ENCODE measurements around the gene LYPD5. TPM values are rescaled to one million over a fixed set of nuclear protein-coding genes. Genes with fewer than 3 reads are reported as not detected.
"Not testable (repeated sequence)": the region's sequence is repeated elsewhere in the genome, so short reads cannot be mapped to it uniquely, and the experiment has no call there.

LYPD5 gene
- total RNA-seq, 1 experiment from 2014 or later, result 0.37 TPM

DNA sequence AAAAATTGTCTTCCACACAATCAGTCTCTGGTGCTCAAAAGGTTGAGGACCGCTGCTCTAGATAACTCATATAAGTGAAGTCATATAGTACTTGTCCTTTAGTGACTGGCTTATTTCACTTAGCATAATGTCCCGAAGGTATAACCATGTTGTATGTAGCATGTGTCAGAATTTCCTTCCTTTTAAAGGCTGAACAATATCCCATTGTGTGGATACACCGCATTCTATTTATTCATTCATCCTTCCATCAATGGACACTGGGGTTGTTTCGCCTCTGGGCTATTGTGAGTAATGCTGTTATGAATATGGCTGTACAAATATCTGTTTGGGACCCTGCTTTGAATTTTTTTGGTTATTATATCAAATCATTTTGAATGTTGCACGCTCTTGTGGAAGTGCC lies 4.6 kb upstream of the LYPD5 start:
- no peak for DNase-seq (ENCODE audit: extremely low read depth, low read depth)

DNA sequence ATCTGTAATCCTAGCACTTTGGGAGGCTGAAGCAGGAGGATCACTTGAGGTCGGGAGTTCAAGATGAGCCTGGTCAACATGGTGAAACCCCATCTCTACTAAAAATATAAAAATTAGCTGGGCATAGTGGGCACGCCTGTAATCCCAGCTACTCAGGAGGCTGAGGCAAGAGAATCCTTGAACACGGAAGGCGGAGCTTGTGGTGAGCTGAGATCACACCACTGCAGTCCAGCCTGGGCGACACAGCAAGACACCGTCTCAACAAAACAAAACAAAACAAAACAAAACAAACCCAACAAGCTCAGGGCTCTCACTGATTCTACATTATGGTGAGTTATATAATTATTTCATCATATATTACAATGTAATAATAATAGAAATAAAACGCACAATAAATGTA lies 4.2 kb upstream of the LYPD5 start:
- not testable (repeated sequence) for DNase-seq (ENCODE audit: extremely low read depth, low read depth)

DNA sequence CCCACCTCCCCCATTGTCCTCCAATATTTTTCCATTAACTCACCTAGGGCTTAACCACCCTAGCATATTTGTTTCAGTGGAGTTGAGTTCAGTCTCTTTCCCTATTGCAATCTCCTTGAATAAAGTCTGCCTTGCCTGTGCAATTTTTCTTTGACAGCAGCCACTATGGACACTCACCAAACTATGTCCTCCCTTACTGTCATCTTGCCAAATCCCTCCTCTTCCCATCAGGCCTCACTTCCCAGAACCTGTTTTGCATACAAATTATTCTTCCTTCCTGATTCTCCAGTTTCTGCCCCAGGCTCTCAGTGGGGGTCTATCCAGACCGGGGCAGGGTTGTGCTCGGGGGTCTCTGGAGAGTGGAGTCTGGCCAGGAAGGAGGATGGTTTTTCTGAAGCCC lies 2.2 kb upstream of the LYPD5 start:
- DNase-seq (ENCODE audit: extremely low read depth, low read depth), result no peak

DNA sequence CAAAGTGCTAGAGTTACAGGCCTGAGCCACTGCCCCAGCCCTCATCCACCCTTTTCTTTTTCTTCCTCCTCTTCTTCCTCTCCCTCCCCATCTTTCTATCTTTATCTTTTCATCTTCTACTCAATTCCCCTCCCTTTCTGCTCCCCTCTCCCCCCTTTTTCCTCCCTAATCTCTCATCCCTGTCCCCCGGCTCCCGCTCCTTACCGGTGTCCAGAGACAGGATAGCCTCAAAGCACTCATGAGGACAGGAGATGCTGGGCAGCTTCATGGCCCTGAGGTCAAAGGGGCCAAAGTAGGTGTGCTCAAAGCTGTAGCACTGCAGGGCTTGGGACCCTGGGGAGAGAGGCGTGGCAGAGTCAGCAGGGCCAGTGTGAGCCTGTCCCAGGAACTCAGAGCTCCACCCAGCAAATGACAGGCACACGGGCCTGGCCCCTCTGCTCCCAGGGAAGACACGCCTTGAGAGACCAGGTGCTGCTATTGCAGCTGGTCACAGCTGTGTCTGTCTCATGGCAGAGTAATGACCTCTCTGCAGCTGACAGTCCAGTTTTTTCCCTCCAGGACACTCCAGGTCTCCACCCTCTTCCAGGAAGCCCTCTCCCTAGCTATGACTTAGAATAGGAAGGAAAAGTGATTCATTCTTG lies 2.6 kb downstream of the LYPD5 start:
- DNase-seq (ENCODE audit: extremely low read depth, low read depth), result no peak

DNA sequence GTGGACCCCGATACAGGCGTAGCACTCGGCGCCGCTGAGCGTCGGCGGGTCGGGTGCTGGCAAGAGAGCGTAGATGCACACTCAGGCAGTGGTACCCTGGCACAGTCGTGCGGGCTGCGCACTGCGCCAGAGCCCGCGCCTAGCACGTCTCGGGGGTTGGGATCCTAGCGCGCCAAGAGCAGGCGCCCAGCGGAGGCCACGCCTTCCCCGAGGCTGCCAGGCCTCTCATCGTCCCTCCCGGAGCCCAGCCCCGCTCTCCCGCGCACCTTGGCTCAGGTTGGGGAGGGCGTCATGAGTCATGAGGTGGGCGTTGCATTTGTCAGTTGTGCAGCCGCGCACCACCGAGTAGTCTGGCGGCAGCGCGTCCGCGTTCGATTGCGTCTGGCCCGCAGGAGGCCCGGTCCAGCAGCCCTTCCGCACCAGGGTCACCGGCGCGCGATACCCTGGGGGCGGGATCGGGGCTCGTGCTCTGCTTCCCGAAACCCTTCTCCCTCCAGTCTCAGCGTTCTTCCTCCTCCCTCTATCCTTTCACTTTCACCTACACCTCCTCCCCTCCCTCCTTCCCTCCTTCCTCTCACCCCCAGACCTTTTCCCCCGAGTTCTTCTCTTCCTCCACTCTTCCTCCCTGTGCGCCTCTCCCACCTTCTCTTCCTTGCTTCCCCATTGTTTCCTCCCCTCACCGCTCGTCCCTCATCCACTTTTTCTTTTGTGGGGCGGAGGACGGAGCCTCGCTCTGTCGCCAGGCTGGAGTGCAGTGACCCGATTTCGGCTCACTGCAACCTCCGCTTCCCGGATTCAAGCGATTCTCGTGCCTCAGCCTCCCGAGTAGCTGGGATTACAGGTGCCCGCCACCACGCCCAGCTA lies 3.5 kb downstream of the LYPD5 start:
- no peak for DNase-seq (ENCODE audit: extremely low read depth, low read depth)

DNA sequence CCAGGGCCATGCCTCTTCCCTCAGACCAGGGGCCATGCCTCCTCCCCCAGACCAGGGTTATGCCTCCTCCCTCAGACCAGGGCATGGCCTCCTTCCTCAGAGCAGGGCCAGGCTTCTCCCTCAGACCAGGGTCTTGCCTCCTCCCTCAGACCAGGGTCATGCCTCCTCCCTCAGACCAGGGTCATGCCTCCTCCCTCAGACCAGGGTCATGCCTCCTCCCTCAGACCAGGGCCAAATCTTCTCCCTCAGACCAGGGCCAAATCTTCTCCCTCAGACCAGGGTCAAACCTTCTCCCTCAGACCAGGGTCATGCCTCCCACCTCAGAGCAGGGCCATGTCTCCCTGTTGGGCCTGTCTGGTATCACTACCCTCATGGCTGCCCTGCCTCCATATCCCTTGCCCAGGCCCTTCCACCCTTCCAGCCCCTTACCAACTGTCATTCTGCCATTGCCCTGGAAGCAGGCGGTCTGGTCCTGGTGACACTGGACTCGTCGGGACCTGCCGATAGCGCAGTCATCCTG lies 4.2 kb downstream of the LYPD5 start:
- DNase-seq (ENCODE audit: extremely low read depth, low read depth), result no peak

DNA sequence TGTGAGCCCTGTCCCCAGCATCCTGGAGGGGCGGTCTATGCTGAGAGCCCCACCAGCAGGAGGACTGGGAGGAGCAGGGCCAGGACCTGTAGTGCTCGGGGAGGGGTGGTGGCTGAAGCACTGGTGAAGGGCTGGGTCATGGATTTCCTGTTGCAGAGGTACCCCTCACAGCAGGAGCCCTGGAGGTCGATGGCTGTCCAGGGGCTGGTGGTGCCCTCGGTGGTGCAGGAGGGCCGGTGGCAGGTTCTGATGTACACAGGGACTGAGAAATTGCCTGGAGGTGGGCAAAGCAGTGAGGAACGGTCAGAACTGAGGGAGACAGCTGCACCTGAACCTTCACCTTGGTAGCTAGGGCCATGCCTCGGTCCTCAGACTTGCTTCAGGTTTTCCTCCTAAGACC lies 4.7 kb downstream of the LYPD5 start:
- no peak for DNase-seq (ENCODE audit: extremely low read depth, low read depth)

DNA sequence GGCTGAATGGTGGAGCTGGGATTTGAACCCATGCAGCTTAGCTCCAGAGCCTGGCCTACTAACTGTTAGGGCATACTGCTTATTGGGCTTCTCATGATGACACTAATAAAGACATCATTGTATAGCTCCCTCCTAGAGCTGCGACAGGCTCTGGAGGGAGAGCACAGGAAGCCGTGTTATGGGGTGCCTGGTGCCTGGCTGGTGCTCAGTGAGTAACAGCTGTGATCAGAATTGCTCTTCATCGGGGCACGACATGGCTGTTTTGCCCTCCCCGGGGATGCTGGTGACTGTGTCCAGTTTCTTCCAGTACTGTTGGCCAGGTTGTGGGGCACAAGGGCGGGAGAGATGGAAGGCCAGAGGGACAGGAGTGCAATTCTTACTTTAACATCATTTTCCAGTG lies 5.1 kb downstream of the LYPD5 start:
- no peak for DNase-seq (ENCODE audit: extremely low read depth, low read depth)

DNA sequence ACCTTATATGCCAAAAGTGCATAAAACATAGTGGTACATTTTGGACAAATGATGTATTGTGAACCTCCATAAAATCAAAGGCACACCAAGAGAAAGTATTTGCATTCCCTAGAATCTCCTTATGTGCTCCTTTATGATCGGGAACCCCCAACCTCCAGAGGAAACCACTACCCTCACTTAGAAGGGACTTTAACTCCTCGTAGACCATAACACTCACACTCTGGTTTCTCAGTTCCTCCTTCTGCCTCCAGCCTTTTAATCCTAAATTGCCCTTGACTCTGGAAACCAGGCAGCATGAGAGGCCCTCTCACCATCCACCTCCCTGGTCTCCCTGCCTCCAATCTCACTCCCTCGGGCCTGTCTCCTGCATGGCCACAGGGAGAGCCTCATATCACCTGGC lies 11.7 kb downstream of the LYPD5 start:
- no peak for DNase-seq (ENCODE audit: extremely low read depth, low read depth)

DNA sequence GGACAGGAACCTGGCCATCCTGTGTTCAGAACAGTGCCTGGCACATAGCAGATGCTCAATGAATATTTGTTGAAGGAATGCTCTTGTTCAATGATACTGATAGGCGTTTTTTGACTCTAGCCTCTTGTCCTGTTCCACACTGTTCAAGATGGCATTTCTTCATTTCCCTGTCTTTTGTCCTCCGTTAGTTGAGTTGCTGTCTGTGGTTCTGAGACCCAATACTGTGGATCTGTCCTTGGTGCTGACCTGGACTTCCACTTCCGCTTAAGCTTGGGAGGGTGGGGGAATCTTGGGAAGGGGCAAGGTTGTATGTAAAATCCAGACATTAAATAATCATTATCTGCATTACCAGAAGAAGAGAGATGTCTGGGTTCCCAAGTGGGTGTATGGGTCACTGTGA lies 13.2 kb downstream of the LYPD5 start:
- no peak for DNase-seq (ENCODE audit: extremely low read depth, low read depth)

DNA sequence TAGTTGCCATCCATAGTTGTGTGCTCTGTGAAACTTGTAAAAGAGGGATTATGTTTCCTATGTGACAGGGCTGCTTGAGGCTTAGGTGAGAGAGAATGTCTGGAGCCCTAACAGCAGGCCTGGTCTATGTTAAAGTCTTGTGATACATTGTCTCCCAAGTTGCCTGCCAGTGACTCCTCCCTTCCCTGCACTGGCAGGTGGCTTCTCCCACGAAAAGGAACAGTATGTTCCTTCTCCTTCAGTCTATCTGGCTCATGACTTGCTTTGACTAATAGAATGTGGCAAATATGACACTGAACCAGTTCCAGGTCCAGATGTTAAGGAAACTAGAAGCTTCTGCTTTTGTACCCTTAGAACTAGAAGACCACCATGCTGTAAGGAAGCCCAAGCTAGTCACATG lies 15.6 kb downstream of the LYPD5 start:
- DNase-seq (ENCODE audit: extremely low read depth, low read depth), result no peak

DNA sequence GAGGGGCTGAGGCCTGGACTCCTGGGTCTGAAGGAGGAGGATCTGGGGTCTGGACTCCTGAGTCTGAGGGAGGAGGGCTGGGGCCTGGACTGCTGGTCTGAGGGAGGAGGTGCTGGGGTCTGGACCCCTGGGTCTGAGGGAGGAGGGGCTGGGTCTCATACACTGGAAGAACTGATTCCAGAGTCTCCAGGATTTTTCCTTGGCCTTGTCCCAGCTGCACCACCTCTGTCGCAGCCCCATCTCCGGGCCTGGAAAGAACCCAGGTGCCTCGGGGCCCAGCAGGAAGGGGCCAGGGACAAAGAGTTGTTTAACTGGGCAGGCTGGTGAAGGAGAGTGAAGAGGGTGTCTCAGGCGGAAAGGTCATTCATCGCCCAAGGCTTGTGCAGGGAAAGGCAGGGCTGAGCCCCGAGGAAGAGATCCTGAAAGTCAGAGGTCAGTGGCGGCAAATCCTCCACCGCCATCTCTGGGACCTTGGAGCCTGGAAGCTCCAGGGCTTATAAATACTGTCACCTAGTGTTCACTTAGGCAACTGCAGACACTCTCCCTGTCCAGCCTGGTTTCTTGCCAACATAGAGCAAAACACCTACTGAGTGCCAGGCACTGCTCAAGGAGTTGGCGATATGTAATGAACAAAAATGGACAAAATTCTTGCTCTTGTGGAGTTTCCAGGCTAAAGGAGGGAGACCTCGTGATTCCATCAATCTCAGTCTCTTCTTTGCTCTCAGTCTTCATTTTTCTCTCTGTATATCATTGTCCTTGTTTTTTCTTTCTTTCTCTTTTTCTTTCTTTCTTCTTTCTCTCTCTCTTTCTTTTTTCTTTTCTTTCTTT lies 17.1 kb downstream of the LYPD5 start:
- peak; percentile 77 for DNase-seq (ENCODE audit: extremely low read depth, low read depth)

DNA sequence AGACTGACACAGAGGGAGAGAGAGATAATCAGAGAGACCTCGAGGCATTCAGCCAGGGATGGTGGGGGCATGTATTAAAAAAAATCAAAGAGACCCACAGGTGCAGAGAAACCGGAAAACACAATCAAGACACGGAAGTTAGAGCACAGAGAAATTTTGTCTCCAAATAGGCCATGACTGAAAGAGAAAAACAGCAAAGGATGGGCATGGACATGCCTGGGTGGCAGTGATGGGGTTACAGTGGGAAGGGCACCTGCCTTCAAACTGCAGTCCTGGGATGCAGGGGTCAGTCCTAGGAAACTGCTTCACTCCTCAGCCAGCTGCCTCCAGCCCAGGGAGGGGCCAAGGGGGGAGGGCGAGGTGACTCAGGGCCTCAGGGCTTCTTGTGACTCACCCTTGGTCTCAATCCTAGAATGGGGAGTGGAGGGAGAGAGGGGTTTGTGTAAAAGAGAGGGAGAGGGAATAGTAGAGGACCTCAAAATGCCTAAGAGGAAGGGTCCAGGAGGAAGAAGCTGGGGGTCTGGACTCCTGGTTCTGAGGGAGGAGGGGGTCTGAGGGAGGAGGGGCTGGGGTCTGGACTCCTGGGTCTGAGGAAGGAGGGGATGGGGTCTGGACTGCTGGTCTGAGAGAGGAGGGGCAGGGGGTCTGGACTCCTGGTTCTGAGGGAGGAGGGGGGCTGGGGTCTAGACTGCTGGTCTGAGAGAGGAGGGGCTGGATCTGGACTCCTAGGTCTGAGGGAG lies 17.8 kb downstream of the LYPD5 start:
- DNase-seq (ENCODE audit: extremely low read depth, low read depth), result peak; percentile 73

DNA sequence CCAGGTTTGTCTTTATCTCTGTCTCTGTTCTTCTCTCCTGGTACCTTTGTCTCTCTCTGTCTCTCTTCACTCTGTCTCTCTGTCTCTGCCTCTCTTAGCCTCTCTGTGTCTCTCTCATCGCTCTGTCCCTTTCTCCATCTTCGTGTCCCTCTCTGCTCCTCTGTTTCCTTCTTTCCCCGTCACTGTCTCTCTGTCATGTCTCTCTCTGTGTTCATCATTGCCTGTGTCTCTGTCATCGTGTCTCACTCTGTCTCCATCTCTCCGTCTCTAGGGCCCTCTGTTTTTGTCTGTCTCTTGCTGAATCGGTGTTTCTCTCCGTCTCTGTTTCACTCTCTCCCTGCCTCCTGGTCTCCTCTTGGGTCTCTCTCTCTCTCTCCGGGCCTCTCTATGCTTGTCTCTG lies 18.6 kb downstream of the LYPD5 start:
- DNase-seq (ENCODE audit: extremely low read depth, low read depth), result no peak

DNA sequence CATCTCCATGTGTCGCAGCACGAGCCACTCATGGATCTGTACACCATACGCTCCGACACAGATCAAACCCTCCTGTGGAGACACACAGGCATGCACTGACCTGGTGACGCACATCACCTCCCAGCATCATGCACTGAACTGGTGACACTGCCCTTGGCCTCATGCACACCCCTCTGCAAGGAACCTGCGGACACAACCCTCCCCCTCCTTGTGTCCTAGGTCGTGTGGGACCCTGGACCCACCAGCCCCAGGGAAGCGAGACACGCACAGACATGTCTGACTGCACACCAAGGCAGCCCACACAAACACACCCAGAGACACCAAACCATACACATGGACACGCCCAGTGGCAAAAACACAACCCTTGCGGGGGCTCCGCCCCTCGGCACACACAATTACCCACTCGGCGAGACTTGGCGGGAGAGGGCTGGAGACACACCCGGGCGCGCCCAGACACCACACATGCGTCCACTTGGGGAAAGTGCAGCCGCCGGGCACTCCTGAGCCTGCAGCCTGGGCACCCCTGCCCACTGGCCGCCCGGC lies 19.5 kb downstream of the LYPD5 start:
- DNase-seq (ENCODE audit: extremely low read depth, low read depth), result no peak

DNA sequence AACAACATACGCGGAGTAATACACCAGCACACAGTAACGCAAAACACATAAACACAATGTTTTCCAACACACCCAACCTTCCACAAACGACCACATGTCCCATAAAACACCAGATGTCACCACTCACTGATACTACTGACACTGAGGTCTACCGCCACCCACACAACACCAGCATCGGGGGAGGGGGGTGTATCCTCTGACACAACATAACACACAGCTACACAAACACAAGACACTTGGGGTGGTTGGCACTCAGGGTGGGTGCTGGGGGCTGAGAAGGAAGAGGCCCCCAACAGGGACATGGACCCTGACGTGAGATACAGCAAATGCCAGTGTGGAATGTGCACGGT lies 20.0 kb downstream of the LYPD5 start:
- DNase-seq (ENCODE audit: extremely low read depth, low read depth), result no peak

DNA sequence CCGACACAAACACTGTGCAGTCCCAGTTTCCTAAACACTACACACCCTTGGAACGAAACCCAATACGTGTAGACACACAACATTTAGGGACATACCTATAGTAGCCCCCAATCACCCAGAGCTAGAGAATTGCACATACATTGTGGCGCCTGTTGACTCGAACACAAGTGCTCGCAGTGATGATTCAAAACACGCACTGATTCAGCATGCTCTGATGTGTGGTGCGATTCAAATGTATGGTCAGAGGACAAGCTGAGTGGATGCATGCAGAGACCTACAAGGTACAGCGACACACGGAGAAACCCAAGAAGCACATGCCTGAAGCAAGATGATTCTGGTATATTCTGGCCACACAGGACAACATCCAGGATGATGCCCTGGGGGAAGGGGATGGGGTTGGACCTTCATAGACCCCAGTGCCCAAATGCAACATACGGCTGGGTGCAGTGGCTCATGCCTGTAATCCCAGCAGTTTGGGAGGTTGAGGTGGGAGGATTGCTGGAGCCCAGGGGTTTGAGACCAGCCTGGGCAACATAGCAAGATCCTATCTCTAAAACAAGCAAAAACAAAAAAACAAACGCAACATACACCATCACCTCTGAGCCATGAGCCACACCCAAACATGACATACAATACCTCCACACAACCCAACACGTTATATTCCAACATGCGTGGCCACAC lies 20.5 kb downstream of the LYPD5 start:
- no peak for DNase-seq (ENCODE audit: extremely low read depth, low read depth)

DNA sequence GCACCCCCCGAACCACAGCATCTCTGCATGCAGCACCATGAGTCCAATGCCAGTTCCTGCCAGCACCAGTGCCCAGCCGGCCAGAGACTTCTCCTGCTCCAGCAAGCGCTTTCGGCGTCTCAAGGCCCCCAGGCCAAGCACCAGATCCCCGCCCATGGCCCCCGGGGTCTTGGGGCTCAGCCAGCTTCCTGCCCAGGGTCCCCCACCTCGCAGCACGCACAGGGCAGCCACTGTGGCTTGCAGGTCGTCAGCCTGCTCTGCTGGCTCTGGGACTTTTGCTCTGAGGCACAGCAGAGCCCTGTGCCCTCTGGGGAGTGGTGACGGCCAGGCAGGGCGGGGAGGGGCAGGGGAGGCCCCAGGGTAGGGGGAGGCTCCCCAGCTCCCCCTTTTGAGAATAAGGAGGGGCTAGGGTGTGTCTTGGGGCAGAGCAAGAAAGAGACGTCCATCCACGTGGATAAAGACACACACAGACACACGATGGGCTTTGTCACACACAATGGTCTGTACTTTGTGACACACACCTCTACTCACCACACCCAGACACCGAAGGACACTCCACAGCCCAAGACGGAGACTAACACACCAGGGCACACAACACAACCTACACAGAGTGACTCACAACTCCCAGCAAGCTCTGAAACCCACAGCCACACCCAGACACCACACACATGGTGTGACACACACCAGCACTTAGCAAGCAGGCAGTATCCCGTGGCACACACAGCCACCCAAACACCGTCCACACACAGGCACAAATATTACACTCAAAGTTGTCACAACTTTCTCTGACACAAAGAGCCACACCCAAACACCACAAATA lies 21.3 kb downstream of the LYPD5 start, which contains the start of gene KCNN4:
TSS of gene KCNN4 (minus strand) at position 268 of the 820 bp plus-strand sequence. CDS start at position 156, 112 bp downstream.
- DNase-seq (ENCODE audit: extremely low read depth, low read depth), result no peak

DNA sequence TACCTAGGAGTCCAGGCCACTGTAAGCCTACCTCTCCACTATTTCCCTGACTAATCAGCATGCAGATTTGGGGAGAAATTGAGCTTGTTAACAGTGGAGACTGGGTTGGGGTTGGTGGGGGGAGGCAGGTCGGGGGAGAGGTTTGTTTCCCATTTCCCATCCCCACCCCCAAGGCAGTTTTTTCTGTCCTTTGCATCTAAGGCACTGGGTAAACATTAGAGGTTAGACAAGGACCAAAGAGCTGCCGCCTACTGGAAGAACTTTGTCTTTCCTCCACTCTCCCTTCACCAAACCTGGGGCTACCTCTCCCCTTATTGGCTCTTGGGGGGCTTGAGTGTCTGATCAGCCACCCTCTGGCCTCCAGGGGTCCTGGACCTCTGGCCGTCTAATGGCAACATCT lies 22.4 kb downstream of the LYPD5 start:
- DNase-seq (ENCODE audit: extremely low read depth, low read depth), result no peak
